Mucosa of rectum (tissue), 2 donors: ENCODE data around the gene LRRC47.
"Not testable (repeated sequence)": the region's sequence is repeated elsewhere in the genome, so short reads cannot be mapped to it uniquely, and the experiment has no call there.

ENCODE experiments used
- H3K27ac ChIP-seq, 2 donors: one replicate each; pipeline ENCODE4 v1.7.0; 2013; ENCODE audit warnings: inconsistent platforms in 2 of 2, low read depth in 2 of 2, low read length in 2 of 2
- H3K27me3 ChIP-seq, 2 donors: one replicate each; pipeline ENCODE4 v1.7.0; 2013; ENCODE audit warnings: low read length in 2 of 2; ENCODE audit not compliant: control insufficient read depth in 2 of 2, insufficient read depth in 2 of 2
- H3K36me3 ChIP-seq, 2 donors: one replicate each; pipeline ENCODE4 v1.7.0; 2013; ENCODE audit warnings: low read length in 2 of 2; ENCODE audit not compliant: control insufficient read depth in 2 of 2, insufficient read depth in 2 of 2
- H3K4me1 ChIP-seq, 2 donors: one replicate each; pipeline ENCODE4 v1.7.0; 2013; ENCODE audit warnings: low read length in 2 of 2, mild to moderate bottlenecking in 1 of 2; ENCODE audit not compliant: control insufficient read depth in 2 of 2, insufficient read depth in 2 of 2
- H3K4me3 ChIP-seq, 2 donors: one replicate each; pipeline ENCODE4 v1.7.0; 2013; ENCODE audit warnings: low read length in 2 of 2
- H3K9ac ChIP-seq, 2 donors: one replicate each; pipeline ENCODE4 v1.7.0; 2013; ENCODE audit warnings: low read length in 2 of 2, low read depth in 1 of 2, mild to moderate bottlenecking in 1 of 2
- H3K9me3 ChIP-seq, 2 donors: one replicate each; pipeline ENCODE4 v1.7.0; 2013; ENCODE audit warnings: low read length in 2 of 2; ENCODE audit not compliant: control insufficient read depth in 2 of 2
- donor health status: healthy.
- donor health status: Normal muscosa, but diverticular disease.

Gene LRRC47

DNA sequence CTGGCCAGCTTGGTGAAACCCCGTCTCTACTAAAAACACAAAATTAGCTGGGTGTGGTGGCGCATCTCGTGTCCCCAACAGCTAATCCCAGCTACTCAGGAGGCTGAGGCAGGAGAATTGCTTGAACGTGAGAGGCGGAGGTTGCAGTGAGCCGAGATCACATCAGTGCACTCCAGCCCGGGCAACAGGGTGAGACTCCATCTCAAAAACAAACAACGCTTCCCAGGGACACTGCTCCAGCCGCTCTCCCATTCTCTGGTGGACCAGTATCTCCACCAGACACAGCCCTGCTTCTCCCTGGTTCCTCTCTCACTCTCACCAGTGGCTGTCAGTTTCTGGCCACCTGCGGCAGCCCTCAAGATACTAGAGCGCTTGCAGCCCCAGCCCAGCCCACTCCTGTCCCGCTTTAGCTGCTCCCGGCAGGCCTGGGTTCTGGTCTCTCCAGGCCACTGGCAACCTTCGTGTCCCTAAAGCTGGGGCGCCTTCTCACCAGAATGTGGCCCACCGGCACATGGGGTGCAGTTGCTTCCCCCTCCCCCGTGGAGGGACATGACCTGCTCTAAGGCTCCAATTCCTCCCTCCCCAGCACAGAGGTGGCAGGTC is 20.9 kb upstream of the LRRC47 start:
- no peaks in the 10 kb centered on the region for H3K9me3 ChIP-seq
- H3K27me3 ChIP-seq: no peaks in the 10 kb centered on the region
- H3K27ac ChIP-seq: no peak overlapping the region
- H3K4me3 ChIP-seq: no peak overlapping the region
- H3K36me3 ChIP-seq: peaks cover 29 to 30% of the 10 kb centered on the region in 2 donors
- H3K4me1 ChIP-seq: no peaks in the 10 kb centered on the region
- H3K9ac ChIP-seq: no peak overlapping the region

DNA sequence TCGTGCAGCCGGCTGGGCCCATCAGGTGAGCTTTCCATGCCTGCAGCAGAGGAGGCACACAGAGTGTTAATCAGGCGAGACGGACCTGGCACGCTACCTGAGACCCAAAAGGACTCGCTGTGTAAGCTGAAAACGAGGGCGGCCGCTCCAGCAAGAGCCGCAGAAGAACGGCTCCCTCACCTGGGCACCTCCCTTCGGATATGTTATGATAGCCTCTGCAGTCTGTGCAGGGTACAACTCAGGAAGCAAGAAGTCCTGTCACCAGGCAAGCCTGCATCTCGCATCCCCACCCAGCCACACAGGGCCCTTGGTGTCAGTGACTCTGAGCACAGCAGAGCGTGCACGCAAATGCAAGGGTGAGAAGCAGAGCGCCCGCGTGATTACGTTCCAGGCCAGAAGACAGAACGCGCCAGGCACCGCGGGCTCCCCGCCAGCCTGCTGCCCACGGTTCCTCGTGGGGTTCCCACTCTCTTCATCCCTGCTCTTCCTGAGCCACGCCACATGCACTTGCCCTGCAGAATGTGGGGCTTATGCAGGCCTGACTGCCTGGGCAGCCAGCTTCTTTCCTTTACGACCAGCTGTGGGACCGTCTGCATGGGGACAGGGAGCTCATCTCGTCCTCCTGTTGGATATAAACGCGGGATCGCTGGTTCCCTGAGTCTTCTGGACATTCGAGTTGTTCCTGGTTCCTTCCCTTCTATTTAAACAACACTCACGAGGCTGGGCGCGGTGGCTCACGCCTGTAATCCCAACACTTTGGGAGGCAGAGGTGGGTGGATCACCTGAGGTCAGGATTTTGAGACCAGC is 20.2 kb upstream of the LRRC47 start:
- no peak overlapping the region for H3K27ac ChIP-seq
- no peak overlapping the region for H3K9ac ChIP-seq
- H3K4me1 ChIP-seq: no peaks in the 10 kb centered on the region
- H3K36me3 ChIP-seq: peaks cover 24 to 26% of the 10 kb centered on the region in 2 donors
- H3K4me3 ChIP-seq: no peak overlapping the region
- H3K9me3 ChIP-seq: no peaks in the 10 kb centered on the region
- H3K27me3 ChIP-seq: no peaks in the 10 kb centered on the region

DNA sequence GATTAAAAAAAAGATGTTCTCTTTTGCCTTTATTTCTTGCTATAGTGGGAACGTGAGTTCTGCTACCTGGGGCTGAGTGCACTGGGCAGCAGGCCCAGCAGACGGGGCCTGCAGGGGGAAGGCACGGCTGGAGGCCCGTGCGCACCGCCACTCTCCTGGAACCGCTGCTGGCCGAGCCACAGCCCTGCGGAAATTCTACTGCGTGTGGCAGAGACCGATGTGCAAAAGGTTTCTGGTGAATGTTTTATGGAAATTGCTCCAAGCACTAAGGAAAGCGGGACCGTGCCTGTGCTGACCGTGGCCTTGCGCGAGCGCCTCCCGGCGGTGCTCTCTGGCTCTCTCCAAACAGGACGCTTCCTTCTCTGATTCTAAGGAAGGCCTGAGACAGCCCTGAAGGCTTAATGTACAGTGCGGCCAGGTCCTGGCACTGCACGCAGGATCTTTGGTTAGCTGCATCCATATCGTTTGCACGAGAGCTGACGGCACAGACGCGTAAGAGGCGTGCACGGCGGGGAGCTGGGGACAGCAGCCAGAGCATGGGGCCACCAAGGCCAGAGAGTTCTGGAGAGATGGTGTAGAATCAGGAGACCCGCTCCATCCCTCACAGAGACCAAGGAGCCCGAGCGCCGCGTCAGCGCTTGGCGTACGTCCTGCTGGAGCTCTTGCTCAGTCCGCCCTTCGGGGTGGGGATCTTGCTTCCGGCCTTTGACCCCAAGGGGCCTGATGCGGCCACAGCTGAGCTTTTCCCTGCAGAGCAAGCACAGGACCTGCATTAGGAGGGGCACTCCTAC is 18.7 kb upstream of the LRRC47 start:
- no peak overlapping the region for H3K4me3 ChIP-seq
- no peaks in the 10 kb centered on the region for H3K9me3 ChIP-seq
- H3K9ac ChIP-seq: no peak overlapping the region
- H3K4me1 ChIP-seq: no peaks in the 10 kb centered on the region
- no peaks in the 10 kb centered on the region for H3K27me3 ChIP-seq
- H3K27ac ChIP-seq: no peak overlapping the region
- H3K36me3 ChIP-seq: peaks cover 15 to 16% of the 10 kb centered on the region in 2 donors

DNA sequence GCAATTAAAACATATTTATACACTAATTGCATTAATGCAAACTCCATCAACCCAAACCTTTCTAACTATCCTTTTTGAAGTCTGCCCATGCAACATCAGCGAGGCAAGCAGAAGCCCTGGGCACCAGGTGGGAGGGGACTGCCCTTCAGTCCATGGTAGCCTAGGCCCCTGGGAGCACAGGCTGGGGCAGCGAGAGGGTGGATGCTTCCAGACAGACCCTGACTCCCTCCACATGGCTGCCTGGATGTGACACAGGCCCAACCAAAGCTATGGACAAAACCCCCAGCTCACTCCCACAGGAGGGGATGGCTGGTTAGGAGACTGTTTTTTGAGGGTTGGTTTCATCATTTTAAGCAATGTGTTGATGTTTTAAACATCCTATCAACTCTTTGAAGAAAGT is 17.8 kb upstream of the LRRC47 start:
- Histone ChIP-seq H3K27ac (no peak overlapping the region), H3K9ac (no peak overlapping the region), H3K4me3 (no peak overlapping the region), H3K9me3 (no peaks in the 10 kb centered on the region), H3K27me3 (no peaks in the 10 kb centered on the region), H3K36me3 (peaks cover 13 to 14% of the 10 kb centered on the region in 2 donors), H3K4me1 (no peaks in the 10 kb centered on the region)

DNA sequence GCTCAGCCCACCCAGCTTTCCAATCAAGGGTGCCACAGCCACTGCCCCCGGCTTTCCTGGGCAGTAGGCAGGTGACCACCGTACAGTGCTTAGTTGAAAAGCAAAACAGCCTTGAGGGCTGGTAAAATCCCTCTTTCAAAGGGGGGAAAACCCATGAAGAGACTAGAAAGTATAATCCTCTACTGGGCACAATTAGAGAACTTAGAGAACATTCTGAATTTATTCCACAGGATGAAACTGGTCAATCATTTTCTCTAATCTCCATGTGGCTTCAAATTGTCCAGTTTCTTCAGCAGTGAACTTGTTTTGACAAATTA is 15.3 kb upstream of the LRRC47 start:
- Histone ChIP-seq H3K9me3 (no peaks in the 10 kb centered on the region), H3K27me3 (no peaks in the 10 kb centered on the region), H3K9ac (no peak overlapping the region), H3K27ac (no peak overlapping the region), H3K4me3 (no peak overlapping the region), H3K4me1 (no peaks in the 10 kb centered on the region), H3K36me3 (peaks cover 11 to 13% of the 10 kb centered on the region in 2 donors)

DNA sequence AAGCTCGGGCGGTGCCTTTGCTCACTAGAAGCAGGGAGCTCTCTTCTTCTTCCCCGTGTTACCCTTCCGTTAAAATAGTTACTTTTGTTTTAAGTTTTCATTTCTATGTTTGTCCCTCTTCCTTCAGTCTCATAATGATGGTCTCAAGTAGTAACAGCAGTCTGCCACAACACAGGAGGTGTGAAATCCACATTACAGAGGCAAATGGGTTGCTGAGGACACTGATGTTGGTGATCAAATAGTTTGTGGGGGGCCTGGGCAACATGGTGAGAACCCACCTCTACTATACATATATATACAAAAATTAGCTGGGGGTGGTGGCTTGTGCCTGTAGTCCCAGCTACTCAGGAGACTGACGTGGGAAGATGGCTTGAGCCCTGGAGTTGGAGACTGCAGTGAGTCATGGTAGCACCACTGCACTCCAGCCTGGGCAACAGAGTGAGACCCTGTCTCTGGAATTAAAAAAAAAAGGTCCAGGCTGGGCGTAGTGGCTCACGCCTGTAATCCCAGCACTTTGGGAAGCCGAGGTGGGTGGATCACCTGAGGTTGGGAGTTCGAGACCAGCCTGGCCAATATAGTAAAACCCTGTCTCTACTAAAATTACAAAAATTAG is 14.0 kb upstream of the LRRC47 start:
- H3K27me3 ChIP-seq, H3K9me3 ChIP-seq, H3K36me3 ChIP-seq, H3K9ac ChIP-seq, H3K27ac ChIP-seq, H3K4me1 ChIP-seq, H3K4me3 ChIP-seq: not testable (repeated sequence)

DNA sequence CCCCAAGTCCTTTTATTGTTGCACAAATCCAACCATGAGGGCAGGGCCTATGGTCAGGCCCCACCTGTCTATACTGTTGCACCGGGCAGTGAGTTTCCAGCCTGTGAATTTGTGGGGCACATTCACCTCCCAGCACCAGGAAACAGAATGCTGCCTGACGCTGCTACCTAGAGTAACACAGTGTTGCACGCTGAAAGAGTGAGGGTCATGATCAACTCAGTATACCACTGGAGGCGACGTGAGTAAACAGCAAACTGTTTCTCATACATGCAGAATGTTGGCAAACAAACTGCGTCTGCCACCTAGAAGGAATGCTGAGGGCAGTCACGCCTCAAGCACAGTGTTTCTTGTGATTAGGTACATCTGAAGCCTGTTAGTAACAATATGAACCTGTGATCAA is 13.4 kb upstream of the LRRC47 start:
- Histone ChIP-seq H3K4me3 (no peak overlapping the region), H3K9ac (no peak overlapping the region), H3K27ac (no peak overlapping the region)

DNA sequence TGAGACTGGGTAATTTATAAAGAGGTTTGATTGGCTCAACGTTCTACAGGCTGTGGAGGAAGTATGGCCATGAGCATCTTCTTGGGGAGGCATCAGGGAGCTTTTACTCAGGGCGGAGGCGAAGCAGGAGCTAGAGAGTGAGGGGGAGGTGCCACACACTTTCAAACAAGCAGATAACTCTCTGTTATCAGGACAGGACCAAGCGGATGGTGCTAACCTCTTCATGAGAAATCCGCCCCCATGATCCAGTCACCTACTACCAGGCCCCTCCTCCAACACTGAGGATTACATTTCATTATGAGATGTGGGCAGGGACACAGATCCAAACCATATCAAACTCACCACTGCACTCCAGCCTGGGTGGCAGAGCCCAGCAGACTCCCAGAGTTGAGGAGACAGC is 11.5 kb upstream of the LRRC47 start:
- Histone ChIP-seq H3K9ac (no peak overlapping the region), H3K4me3 (no peak overlapping the region), H3K27ac (no peak overlapping the region), H3K27me3 (peaks cover 3 to 6% of the 10 kb centered on the region in 2 donors), H3K36me3 (no peaks in the 10 kb centered on the region), H3K9me3 (no peaks in the 10 kb centered on the region), H3K4me1 (no peaks in the 10 kb centered on the region)

More for the DNA sequence above, 13.4 kb upstream of the LRRC47 start:
- H3K4me1 ChIP-seq: no peaks in the 10 kb centered on the region
- no peaks in the 10 kb centered on the region for H3K27me3 ChIP-seq
- no peaks in the 10 kb centered on the region for H3K9me3 ChIP-seq
- peaks cover under 1 to 3% of the 10 kb centered on the region in 2 donors for H3K36me3 ChIP-seq

DNA sequence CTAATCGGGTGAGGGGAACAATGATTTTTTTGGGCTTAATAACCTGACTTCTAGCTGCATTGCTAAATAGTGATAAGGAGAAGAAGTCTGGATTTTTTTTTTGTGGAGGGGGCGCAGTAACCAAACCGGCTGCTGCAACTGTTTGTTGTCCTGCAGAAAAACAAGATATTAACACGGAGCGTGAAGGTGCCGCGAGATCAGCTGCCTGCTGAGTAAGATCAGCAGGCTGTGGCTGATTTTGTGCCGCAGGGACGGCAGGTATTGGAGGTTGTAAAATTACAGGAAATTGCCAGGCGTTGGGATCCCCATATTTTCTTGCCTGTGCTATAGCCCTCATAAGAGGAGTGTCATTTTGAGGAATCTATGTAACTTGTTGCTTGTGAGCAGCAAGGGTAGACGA is 8.7 kb upstream of the LRRC47 start:
- H3K27me3 ChIP-seq: peaks cover 6 to 10% of the 10 kb centered on the region in 2 donors
- no peak overlapping the region for H3K27ac ChIP-seq
- H3K4me3 ChIP-seq: no peak overlapping the region
- H3K4me1 ChIP-seq: no peaks in the 10 kb centered on the region
- H3K9me3 ChIP-seq: no peaks in the 10 kb centered on the region
- no peak overlapping the region for H3K9ac ChIP-seq
- no peaks in the 10 kb centered on the region for H3K36me3 ChIP-seq

DNA sequence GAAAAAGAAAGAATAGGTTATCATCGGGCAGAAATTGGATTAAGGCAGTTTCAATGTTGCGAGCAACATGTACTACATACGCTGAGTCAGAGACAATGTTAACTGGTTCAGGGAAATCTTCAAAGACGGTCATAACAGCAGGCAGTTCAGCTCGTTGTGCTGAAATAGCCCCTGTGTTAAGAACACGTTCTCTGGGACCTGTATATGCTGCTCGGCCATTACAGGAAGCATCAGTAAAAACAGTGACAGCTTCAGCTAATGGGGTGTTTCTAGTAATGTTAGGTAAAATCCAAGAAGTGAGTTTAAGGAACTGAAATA is 8.3 kb upstream of the LRRC47 start:
- not testable (repeated sequence) for H3K4me1 ChIP-seq, H3K9ac ChIP-seq, H3K9me3 ChIP-seq, H3K27ac ChIP-seq, H3K36me3 ChIP-seq, H3K4me3 ChIP-seq
- peaks cover 8 to 10% of the 10 kb centered on the region in 2 donors for H3K27me3 ChIP-seq
